ENCODE measurements around the gene NCOR1. TPM values are rescaled to one million over a fixed set of nuclear protein-coding genes. Genes with fewer than 3 reads are reported as not detected.
A peak's percentile ranks its signal among the peaks of the same experiment; 100 is the strongest.

The NCOR1 gene
- total and polyA plus RNA-seq, 8 donors, result 110 to 139 (median 117) TPM

DNA sequence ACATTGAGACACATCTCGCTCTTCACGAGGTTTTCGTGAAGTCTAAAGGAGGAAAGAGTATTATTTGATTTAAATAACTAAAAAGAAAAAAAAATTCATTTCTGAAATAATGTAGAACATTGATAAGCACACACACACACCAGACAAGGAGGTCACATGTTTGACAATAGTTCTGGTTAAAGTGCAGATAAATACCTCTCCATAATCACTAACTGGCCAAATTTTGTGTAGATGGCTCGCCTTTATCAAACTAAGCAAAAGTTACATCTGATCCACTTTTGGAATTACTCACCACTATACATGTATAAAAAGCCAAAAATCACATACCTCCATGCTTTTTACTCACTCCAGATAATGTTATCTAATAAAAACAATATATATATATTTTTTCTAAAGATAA is 106.5 kb downstream of the NCOR1 start:
- ATAC-seq, result no peak
- H3K4me1 ChIP-seq, result no peaks in the 10 kb centered on the region
- H3K27me3 ChIP-seq, result no peaks in the 10 kb centered on the region
- H3K27ac ChIP-seq, result no peak overlapping the region
- intact Hi-C loops (cut with DNase I), result no loop called here
- H3K4me3 ChIP-seq, result no peak overlapping the region
- no peaks in the 10 kb centered on the region for H3K9me3 ChIP-seq
- TF ChIP-seq, protein P1, sequence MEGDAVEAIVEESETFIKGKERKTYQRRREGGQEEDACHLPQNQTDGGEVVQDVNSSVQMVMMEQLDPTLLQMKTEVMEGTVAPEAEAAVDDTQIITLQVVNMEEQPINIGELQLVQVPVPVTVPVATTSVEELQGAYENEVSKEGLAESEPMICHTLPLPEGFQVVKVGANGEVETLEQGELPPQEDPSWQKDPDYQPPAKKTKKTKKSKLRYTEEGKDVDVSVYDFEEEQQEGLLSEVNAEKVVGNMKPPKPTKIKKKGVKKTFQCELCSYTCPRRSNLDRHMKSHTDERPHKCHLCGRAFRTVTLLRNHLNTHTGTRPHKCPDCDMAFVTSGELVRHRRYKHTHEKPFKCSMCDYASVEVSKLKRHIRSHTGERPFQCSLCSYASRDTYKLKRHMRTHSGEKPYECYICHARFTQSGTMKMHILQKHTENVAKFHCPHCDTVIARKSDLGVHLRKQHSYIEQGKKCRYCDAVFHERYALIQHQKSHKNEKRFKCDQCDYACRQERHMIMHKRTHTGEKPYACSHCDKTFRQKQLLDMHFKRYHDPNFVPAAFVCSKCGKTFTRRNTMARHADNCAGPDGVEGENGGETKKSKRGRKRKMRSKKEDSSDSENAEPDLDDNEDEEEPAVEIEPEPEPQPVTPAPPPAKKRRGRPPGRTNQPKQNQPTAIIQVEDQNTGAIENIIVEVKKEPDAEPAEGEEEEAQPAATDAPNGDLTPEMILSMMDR (IDR thresholded peaks at IDR 0.05), result no peak
- H3K36me3 ChIP-seq, result peaks cover 0 to 72% of the 10 kb centered on the region in 2 donors
- no peak for DNase-seq

DNA sequence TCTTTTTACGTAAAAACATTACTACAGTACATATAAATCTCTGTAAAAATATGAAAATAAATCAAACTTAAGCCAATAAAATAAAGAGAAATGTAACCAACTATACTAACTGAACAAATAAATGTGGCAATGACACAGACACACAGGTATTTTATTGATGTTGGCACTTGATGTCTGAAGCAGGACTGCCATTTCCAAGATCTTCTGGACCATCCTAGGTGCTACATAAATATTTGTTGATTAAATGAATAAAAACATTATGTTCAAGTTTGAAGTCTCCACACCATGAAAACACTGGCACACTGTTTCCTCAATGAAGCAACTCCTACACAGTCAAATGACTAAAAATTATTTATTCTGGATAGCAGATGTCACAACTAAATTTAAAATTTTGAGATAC is 106.9 kb downstream of the NCOR1 start:
- ATAC-seq (no peak), DNase-seq (no peak)
- Histone ChIP-seq H3K36me3 (peaks cover 0 to 72% of the 10 kb centered on the region in 2 donors), H3K9me3 (no peaks in the 10 kb centered on the region), H3K27ac (no peak overlapping the region), H3K27me3 (no peaks in the 10 kb centered on the region), H3K4me3 (no peak overlapping the region), H3K4me1 (no peaks in the 10 kb centered on the region)
- TF ChIP-seq, protein P1 (IDR thresholded peaks at IDR 0.05), result no peak
- intact Hi-C loops (cut with DNase I), result no loop called here

DNA sequence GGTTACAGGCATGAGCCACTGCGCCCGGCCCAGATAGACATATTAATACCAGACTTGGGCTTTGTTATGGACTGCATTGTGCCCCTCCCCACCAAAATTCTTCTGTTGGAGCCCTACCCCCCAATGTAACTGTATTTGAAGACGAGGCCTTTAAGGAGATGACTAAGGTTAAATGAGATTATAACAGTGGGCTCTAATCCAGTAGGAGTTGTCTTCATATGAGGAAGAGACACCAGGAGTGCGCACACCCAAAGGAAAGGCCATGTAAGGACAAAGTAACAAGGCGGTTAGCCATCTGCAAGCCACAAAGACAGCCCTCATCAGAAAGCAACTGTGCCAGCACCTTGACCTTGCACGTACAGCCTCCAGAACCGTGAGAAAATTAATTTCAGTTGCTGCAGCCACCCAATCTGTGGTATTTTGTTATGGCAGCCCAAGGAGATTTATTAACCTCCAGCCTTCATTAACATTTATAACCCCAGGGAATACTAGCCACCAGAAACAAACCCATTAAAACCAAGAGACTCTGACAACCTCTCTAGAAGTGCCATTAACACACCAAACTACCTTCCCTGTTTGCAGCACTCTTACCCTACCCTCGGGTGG is 108.1 kb downstream of the NCOR1 start:
- Histone ChIP-seq H3K27ac (no peak overlapping the region), H3K4me3 (no peak overlapping the region), H3K36me3 (peaks cover 0 to 69% of the 10 kb centered on the region in 2 donors), H3K27me3 (no peaks in the 10 kb centered on the region), H3K4me1 (no peaks in the 10 kb centered on the region), H3K9me3 (no peaks in the 10 kb centered on the region)
- ATAC-seq (no peak), DNase-seq (no peak)
- intact Hi-C loops (cut with DNase I), result no loop called here
- TF ChIP-seq, protein P1 (IDR thresholded peaks at IDR 0.05), result no peak

- TF ChIP-seq, protein P1 (IDR thresholded peaks at IDR 0.05), result no peak
- no peaks in the 10 kb centered on the region for H3K27me3 ChIP-seq
- no peaks in the 10 kb centered on the region for H3K9me3 ChIP-seq
- peak overlapping the region; percentile 7 to 47 for H3K27ac ChIP-seq
- H3K4me3 ChIP-seq, result no peak overlapping the region
- H3K4me1 ChIP-seq, result no peaks in the 10 kb centered on the region
- DNase-seq, result peak in 1 of 4 donors; percentile 26
- intact Hi-C loops (cut with DNase I), result no loop called here
- peak; percentile 65 for ATAC-seq
- H3K36me3 ChIP-seq, result peaks cover 0 to 67% of the 10 kb centered on the region in 2 donors
These were observed 109.0 kb downstream of the NCOR1 start for GRCh38 chr17:16106161-16106891.

- Histone ChIP-seq H3K36me3 (peaks cover 0 to 87% of the 10 kb centered on the region in 2 donors), H3K9me3 (no peaks in the 10 kb centered on the region), H3K27ac (no peak overlapping the region), H3K4me3 (no peak overlapping the region), H3K4me1 (no peaks in the 10 kb centered on the region), H3K27me3 (no peaks in the 10 kb centered on the region)
- ATAC-seq (no peak), DNase-seq (no peak)
- intact Hi-C loops (cut with DNase I), result no loop called here
- TF ChIP-seq, protein P1 (IDR thresholded peaks at IDR 0.05), result no peak
These were observed 111.1 kb downstream of the NCOR1 start for GRCh38 chr17:16104189-16104588.
